GM12872 (cell line): ENCODE measurements around the gene EXOC6.

Experiments
- TF ChIP-seq, protein P1 (sequence below): IDR thresholded peaks from 3 replicates; pipeline ENCODE4 v1.5.1; 2011; ENCODE audit warnings: low read depth, mild to moderate bottlenecking, low read length, moderate library complexity; ENCODE audit not compliant: insufficient read depth

Gene EXOC6

DNA sequence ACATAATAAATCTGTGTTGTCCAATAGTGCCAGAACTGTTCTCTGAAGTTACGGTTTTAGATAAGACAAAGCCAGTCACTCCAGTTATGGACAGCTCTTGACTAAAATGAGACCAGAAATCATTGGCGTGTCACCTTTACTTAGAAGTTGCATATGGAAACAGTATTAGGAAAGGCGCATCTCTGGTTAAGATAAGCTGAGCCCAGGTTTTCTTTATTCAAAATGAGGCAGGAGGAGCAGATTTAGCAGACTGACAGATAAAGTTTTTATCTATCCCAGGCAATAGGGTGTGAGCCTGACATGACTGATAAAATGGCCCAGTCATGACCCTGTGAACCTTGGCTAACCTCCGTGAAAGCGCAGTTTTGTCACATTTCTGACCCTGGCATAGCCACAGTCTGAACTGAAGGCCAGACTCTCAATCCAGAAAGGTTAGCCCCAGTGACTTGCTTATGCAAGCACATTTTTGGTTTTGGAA lies 229.6 kb downstream of the EXOC6 start:
- TF ChIP-seq, protein P1, sequence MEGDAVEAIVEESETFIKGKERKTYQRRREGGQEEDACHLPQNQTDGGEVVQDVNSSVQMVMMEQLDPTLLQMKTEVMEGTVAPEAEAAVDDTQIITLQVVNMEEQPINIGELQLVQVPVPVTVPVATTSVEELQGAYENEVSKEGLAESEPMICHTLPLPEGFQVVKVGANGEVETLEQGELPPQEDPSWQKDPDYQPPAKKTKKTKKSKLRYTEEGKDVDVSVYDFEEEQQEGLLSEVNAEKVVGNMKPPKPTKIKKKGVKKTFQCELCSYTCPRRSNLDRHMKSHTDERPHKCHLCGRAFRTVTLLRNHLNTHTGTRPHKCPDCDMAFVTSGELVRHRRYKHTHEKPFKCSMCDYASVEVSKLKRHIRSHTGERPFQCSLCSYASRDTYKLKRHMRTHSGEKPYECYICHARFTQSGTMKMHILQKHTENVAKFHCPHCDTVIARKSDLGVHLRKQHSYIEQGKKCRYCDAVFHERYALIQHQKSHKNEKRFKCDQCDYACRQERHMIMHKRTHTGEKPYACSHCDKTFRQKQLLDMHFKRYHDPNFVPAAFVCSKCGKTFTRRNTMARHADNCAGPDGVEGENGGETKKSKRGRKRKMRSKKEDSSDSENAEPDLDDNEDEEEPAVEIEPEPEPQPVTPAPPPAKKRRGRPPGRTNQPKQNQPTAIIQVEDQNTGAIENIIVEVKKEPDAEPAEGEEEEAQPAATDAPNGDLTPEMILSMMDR = no peak

DNA sequence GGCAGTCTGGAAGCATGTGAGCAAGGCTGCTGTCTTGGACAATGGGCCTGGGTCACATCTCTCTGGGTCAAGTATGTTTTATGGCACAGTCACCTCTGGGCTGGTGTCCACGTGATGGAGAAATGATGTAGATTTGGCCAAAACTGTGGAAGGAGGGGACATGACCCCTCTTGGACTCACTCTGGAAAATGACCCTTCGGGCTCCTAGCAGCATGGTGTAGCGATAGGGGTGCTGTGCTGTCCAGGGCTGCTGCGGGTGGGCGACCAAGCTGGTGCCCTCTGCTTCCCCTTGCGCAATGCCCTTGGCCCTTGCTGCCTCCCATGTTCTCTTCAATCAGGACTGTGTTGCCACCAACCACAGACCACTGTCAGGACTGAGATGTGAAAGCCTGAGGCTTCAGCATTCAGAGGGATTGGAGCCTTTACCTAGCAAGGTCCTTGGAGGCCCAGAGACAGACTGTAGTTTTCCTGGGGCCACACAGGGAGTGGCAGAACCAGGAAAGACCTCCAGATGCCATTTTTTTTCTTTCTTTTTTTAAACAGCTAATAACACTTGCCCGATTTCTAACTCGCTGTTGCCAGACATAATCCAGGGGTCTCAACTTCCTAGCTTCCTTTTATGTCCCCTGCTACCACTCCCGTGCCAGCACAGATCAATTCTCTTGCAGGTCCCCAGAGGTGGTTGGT lies 231.5 kb downstream of the EXOC6 start:
- TF ChIP-seq, protein P1 = no peak

GRCh38 chr10:93080350-93081046 lies 232.2 kb downstream of the EXOC6 start:
- TF ChIP-seq, protein P1 = peak; percentile 88

DNA sequence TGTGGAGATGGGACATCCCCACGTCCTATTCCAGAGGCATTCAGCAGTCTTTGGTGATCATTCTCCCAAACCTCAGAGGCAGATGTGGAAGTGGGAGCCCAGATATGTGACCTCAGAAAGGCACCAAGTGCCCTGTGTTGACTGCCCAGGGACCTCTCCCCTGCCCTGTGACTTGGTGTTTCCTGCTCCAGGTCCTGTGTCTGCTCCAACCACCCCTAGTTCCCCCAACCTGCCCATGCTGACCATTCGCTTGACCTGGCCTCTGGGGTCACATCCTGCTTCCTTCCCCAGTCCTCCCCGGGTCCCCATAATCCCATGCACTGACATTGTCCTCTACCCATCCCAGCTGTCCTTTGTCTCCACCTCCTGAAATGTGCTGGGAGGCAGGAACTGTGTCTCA lies 233.0 kb downstream of the EXOC6 start:
- TF ChIP-seq, protein P1 = no peak

DNA sequence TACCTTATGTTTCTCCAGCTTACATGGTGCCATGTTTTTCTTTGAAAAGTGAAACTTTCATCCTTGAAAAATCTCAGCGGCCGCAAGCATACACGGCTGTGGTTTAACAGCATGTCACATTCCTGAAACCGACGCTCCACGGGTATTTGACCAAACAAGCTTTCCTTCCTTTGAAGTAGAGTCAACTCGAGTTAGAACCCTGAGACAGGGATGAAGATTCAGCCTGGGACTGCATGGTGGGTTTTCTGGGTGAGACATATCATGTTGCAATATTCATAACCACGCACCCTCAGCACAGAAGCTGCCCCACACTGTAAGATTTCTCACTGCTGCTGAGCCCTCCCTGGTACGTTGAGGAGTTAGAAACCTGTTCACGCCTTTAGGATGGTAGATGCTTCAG lies 233.5 kb downstream of the EXOC6 start:
- TF ChIP-seq, protein P1 = no peak

DNA sequence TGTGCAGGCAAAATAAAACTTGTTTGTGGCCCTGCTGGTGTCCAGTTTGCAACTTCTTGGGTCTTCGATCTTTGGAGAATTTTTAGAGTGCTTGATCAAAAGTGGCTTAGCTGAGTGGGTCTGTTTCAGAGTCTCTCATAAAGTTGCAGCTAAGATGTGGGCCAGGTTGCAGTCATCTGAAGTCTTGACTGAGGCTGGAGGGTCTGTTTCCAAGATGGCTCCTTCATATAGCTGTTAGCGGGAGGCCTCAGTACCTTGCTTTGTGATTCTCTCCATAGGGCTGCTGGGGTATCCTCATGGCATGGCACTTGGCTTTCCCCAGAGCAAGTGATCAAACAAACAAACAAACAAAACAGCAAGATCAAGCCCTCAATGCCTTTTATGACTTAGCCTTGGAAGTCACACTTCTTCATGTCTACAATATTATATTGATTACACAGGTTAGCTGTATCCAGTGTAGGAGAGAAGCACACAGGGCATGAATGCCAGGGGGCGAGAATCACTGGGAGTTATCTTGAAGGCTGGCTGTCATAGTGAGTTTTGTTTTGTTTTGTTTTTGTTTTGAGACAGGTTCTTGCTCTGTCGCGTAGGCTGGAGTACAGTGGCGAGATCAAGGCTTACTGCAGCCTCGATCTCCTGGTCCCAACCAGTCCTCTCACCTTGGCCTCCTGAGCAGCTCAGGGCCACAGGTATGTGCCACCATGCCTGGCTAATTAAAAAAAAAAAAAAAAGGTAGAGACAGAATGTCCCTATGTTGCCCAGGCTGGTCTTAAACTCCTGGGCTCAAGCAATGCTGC lies 235.6 kb downstream of the EXOC6 start:
- TF ChIP-seq, protein P1 = no peak

GRCh38 chr10:93085272-93085859 lies 237.0 kb downstream of the EXOC6 start:
- TF ChIP-seq, protein P1 = no peak
